Hypothalamus (tissue), 51 donors: Measurements from ENCODE around the gene GRM7.
A peak's percentile ranks its signal among the peaks of the same experiment; 100 is the strongest.

ENCODE experiments used
- DNase-seq, 51 donors: peaks; one replicate each; lab custom pipeline; 2025; lab: John Stamatoyannopoulos, UW

The GRM7 gene

GRCh38 chr3:7562892-7563291, 702.0 kb downstream of the GRM7 start:
- peak in 2 of 51 donors; percentile 3 to 31 for DNase-seq

- DNase-seq, result no peak
Observed at GRCh38 chr3:7565574-7565973, 704.7 kb downstream of the GRM7 start.

GRCh38 chr3:7567160-7567559, 706.2 kb downstream of the GRM7 start:
- DNase-seq, result no peak

GRCh38 chr3:7568526-7569184, 707.7 kb downstream of the GRM7 start:
- no peak for DNase-seq

GRCh38 chr3:7573330-7573729, 712.4 kb downstream of the GRM7 start:
- DNase-seq, result no peak

GRCh38 chr3:7574435-7574834, 713.5 kb downstream of the GRM7 start:
- DNase-seq, result peak in 1 of 51 donors; percentile 29

GRCh38 chr3:7576071-7576470, 715.2 kb downstream of the GRM7 start:
- DNase-seq, result no peak

GRCh38 chr3:7576506-7576905, 715.6 kb downstream of the GRM7 start:
- no peak for DNase-seq

GRCh38 chr3:7577513-7577912, 716.6 kb downstream of the GRM7 start:
- no peak for DNase-seq

- DNase-seq, result no peak
Observed at GRCh38 chr3:7581831-7582230, 720.9 kb downstream of the GRM7 start.

GRCh38 chr3:7585052-7585451, 724.1 kb downstream of the GRM7 start:
- no peak for DNase-seq

- DNase-seq, result no peak
Observed at GRCh38 chr3:7588236-7588635, 727.3 kb downstream of the GRM7 start.

GRCh38 chr3:7589526-7589925, 728.6 kb downstream of the GRM7 start:
- DNase-seq, result no peak

- no peak for DNase-seq
Observed at GRCh38 chr3:7602297-7602696, 741.4 kb downstream of the GRM7 start.

GRCh38 chr3:7607083-7607482, 746.2 kb downstream of the GRM7 start:
- no peak for DNase-seq

GRCh38 chr3:7607676-7608075, 746.8 kb downstream of the GRM7 start:
- no peak for DNase-seq

GRCh38 chr3:7610634-7611033, 749.7 kb downstream of the GRM7 start:
- DNase-seq, result no peak

- DNase-seq, result no peak
Observed at GRCh38 chr3:7615043-7615442, 754.1 kb downstream of the GRM7 start.

GRCh38 chr3:7618606-7619005, 757.7 kb downstream of the GRM7 start:
- no peak for DNase-seq

- DNase-seq, result no peak
Observed at GRCh38 chr3:7620401-7620800, 759.5 kb downstream of the GRM7 start.

- DNase-seq, result no peak
Observed at GRCh38 chr3:7621046-7621630, 760.2 kb downstream of the GRM7 start.

- DNase-seq, result no peak
Observed at GRCh38 chr3:7621651-7622050, 760.7 kb downstream of the GRM7 start.

- no peak for DNase-seq
Observed at GRCh38 chr3:7625021-7625420, 764.1 kb downstream of the GRM7 start.
